Loucy (cell line): ENCODE data around the gene WIZ.

Experiments used
- CTCF ChIP-seq: fragments of 200-600 bp; sonication (generic); conservative IDR thresholded peaks from 2 replicates; pipeline ENCODE4 v1.5.1; 2014; ENCODE audit warnings: mild to moderate bottlenecking, antibody characterized with exemption, low read length
- EZH2phosphoT487 ChIP-seq: fragments of 200-600 bp; IDR thresholded peaks from 2 replicates; pipeline ENCODE4 v1.6.1; 2018; ENCODE audit warnings: antibody characterized with exemption, mild to moderate bottlenecking, moderate library complexity, borderline replicate concordance

GRCh38 chr19:15475169-15475568 lies 25.4 kb upstream of the WIZ start:
- no peak for TF ChIP-seq CTCF
- no peak for TF ChIP-seq EZH2phosphoT487
